MCF 10A (cell line): Measurements from ENCODE around the gene COA8. TPM values are rescaled to one million over a fixed set of nuclear protein-coding genes. Genes with fewer than 3 reads are reported as not detected.

Experiments
- BruUV-seq: library from RNA; stranded (reverse); fragments of 400-500 nt; replicated peaks from 2 replicates; lab custom pipeline; 2021; lab: Mats Ljungman, UMichigan
- CTCF ChIA-PET: fragments of 300-600 bp; sonication (Branson Sonifier 250); formaldehyde crosslinking; extraction: SDS; loops from one replicate; lab custom pipeline; 2021; ENCODE audit warnings: antibody characterized with exemption, inconsistent platforms; lab: Yijun Ruan, JAX
- POLR2A ChIA-PET: fragments of 300-600, 350-650 bp; sonication (Branson Sonifier 250); formaldehyde crosslinking; extraction: SDS; loops from one replicate; lab custom pipeline; 2020; ENCODE audit warnings: antibody characterized with exemption, inconsistent platforms; lab: Yijun Ruan, JAX
- DNase-seq: peaks from one replicate; pipeline ENCODE4 v3.0.0-alpha.2; 2018; ENCODE audit not compliant: unreplicated experiment
- H3K27ac Mint-ChIP-seq: one replicate; pipeline ENCODE4 v1.8.0; 2022; ENCODE audit warnings: mild to moderate bottlenecking, low read depth, mixed read lengths; ENCODE audit not compliant: unreplicated experiment
- H3K27me3 Mint-ChIP-seq: one replicate; pipeline ENCODE4 v1.8.0; 2022; ENCODE audit warnings: mixed read lengths; ENCODE audit not compliant: insufficient read depth, unreplicated experiment
- H3K36me3 Mint-ChIP-seq: one replicate; pipeline ENCODE4 v1.8.0; 2022; ENCODE audit warnings: mild to moderate bottlenecking, moderate library complexity, mixed read lengths; ENCODE audit not compliant: insufficient read depth, unreplicated experiment
- H3K4me1 Mint-ChIP-seq: one replicate; pipeline ENCODE4 v1.8.0; 2022; ENCODE audit warnings: mixed read lengths; ENCODE audit not compliant: insufficient read depth, unreplicated experiment
- H3K4me3 Mint-ChIP-seq: one replicate; pipeline ENCODE4 v1.8.0; 2022; ENCODE audit warnings: mild to moderate bottlenecking, moderate library complexity, mixed read lengths; ENCODE audit not compliant: unreplicated experiment
- H3K9me3 Mint-ChIP-seq: one replicate; pipeline ENCODE4 v1.8.0; 2022; ENCODE audit warnings: mixed read lengths; ENCODE audit not compliant: unreplicated experiment
- CTCF ChIP-seq: fragments of 200-600 bp; IDR thresholded peaks from one replicate; pipeline ENCODE4 v1.8.0; 2022; ENCODE audit warnings: antibody characterized with exemption, mild to moderate bottlenecking; ENCODE audit not compliant: unreplicated experiment
- intact Hi-C: fragments of 100-400 bp; cut with micrococcal nuclease; formaldehyde crosslinking; loops from 2 replicates; pipeline ENCODE4 v1.14.1; 2022
- total RNA-seq: library from RNA; stranded (reverse); gene quantifications from 2 replicates; pipeline ENCODE4 v1.2.3, GENCODE V29; 2022

Gene COA8
- total RNA-seq, 1 experiment from 2014 or later = 68.9 TPM

DNA sequence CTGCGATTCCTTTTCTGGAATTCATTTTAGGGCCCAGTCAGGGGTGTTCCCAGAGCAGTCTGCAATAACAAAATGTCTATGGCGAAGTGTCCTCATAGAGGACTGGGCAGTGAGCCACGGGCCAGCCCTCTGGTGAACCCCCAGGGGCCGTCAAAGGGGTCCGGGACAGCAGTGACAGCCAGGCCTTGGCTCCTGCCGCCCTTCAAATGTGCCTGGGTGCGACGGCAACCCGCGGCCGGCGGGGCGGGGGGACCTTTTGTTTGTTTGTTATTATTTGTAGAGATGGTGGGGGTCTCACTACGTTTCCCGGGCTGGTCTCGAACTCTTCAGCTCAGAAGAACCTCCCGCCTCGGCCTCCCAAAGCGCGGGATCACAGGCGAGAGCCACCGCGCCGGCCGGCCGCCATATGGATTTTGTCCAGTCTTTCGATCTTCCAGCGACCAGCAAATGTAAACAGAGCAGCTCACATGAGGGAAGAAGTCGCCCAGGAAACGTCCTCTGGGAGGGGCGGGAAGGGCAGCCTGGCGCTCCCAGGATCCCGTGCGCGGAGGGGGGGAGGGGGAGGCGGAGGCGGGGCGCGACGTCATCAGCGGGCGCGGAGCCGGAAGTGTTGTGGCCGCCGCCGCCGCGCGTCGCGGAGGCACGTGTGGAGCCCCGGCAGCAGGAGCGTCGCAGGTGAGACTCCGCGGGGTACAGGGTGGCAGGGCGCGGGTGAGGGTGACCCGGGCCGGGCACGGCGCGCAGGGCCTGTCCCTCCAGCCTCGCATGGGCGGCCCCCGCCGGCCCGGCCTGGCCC, 34.0 kb upstream of the COA8 start, which contains the start of gene TRMT61A:
TRMT61A (plus strand) TSS at position 610 of the 796 bp plus-strand sequence. CDS start 783 bp downstream, outside the sequence.
- DNase-seq = peak; percentile 90
- POLR2A ChIA-PET = interaction anchor here (0.6 to 4.2 kb wide), 17 partner anchors 9 to 984 kb away, joined by 3 to 61 read pairs (median 5); partner anchors contain the start of genes BAG5, COA8 and EIF5
- Mint-ChIP-seq H3K4me3 (peak within 1 kb of the TSS; percentile 90), H3K9me3 (no peaks in the 10 kb centered on the region), H3K27ac (peak within 1 kb of the TSS; percentile 96), H3K27me3 (no peaks in the 10 kb centered on the region), H3K36me3 (peaks cover 15% of the 10 kb centered on the region), H3K4me1 (peaks cover 8% of the 10 kb centered on the region)
- intact Hi-C loops = no loop called here
- BruUV-seq = TSS peak; percentile 87
- CTCF ChIA-PET = interaction anchor here (0.8 to 5.5 kb wide), 6 partner anchors 7 to 29 kb away, joined by 3 to 34 read pairs (median 7); no protein-coding TSS in a partner anchor
- TF ChIP-seq CTCF = no peak

DNA sequence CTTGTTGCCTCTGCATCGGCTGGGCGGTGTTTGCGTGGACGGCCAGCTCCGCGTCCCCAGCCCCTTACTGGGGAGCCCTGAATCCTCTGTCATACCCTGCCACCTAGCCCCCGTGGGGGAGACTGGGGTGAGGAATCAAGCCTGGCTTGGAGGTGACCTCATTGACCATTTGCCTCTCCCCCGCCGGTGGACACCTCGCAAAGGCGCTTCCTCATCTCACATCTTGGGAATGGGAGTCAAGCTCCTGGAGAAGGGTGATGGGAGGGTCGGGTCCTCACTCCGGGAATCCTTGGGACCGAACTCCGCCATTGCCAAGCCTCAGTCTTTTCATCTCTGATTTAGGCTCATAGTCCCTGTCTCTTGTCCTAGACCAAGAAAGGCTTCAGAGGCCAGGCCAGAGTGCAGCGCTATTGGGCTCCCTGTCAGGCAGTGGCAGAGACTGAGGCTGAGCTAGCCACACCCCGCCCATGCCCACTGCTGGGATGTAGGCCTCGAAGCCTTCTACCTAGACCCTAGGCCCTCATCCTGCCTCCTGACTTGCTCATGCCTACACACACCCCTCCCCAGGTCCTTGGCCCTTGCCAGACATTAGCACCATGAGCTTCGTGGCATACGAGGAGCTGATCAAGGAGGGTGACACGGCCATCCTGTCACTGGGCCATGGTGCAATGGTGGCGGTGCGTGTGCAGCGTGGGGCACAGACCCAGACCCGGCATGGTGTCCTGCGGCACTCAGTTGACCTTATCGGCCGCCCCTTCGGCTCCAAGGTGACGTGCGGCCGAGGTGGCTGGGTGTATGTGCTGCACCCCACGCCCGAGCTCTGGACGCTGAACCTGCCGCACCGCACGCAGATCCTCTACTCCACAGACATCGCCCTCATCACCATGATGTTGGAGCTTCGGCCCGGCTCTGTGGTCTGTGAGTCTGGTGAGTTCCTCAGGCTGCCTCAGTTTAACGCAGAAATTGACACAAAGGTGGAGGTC, 33.1 kb upstream of the COA8 start:
- H3K4me3 Mint-ChIP-seq = peak overlapping the region; percentile 90
- no peak for TF ChIP-seq CTCF
- TSS peak; percentile 77 for BruUV-seq
- no peaks in the 10 kb centered on the region for H3K9me3 Mint-ChIP-seq
- H3K27ac Mint-ChIP-seq = peak overlapping the region; percentile 96
- H3K27me3 Mint-ChIP-seq = no peaks in the 10 kb centered on the region
- ChIA-PET POLR2A (interaction anchor here (0.7 to 4.2 kb wide), 14 partner anchors 8 to 195 kb away, joined by 3 to 61 read pairs (median 10); partner anchors contain the start of genes BAG5, COA8 and EIF5), CTCF (interaction anchor here (0.5 to 5.5 kb wide), 9 partner anchors 8 to 434 kb away, joined by 3 to 34 read pairs (median 4); no protein-coding TSS in a partner anchor)
- intact Hi-C loops = no loop called here
- H3K4me1 Mint-ChIP-seq = peaks cover 8% of the 10 kb centered on the region
- no peak for DNase-seq
- peaks cover 22% of the 10 kb centered on the region for H3K36me3 Mint-ChIP-seq

DNA sequence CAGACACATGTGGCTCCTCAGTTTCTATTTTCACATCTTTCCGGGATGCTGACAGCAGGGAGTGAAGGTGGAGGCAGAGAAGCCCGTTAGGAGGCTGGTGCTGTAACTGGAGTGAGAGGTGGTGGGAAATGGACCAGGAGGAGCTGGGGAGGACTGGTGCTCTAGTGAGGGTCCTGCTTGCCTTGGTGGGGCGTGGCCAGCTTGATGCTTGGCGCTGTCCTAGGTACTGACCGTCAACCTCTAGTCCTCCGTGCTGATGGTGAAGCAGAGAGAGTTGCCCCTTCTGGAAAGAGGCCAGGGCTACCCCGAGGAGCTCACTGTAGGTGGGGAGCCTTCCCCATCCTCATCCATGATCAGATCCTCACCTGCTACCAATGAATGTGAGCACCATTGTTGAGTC, 32.4 kb upstream of the COA8 start:
- no peaks in the 10 kb centered on the region for H3K9me3 Mint-ChIP-seq
- no peaks in the 10 kb centered on the region for H3K27me3 Mint-ChIP-seq
- no peak overlapping the region for H3K27ac Mint-ChIP-seq
- POLR2A ChIA-PET = interaction anchor here (2.1 to 4.2 kb wide), 7 partner anchors 8 to 32 kb away, joined by 14 to 61 read pairs (median 21); partner anchors contain the start of genes BAG5 and COA8
- H3K36me3 Mint-ChIP-seq = peaks cover 25% of the 10 kb centered on the region
- TF ChIP-seq CTCF = no peak
- intact Hi-C loops = no loop called here
- peak overlapping the region; percentile 90 for H3K4me3 Mint-ChIP-seq
- CTCF ChIA-PET = interaction anchor here (0.6 to 5.5 kb wide), 7 partner anchors 9 to 470 kb away, joined by 3 to 34 read pairs (median 3); no protein-coding TSS in a partner anchor
- no TSS peak for BruUV-seq
- no peak for DNase-seq
- peaks cover 8% of the 10 kb centered on the region for H3K4me1 Mint-ChIP-seq
